GM12878 (cell line): ENCODE measurements around the gene INHBC. TPM values are rescaled to one million over a fixed set of nuclear protein-coding genes. Genes with fewer than 3 reads are reported as not detected.
A peak's percentile ranks its signal among the peaks of the same experiment; 100 is the strongest.

Experiments
- ATAC-seq: fragments of 200-7000 bp; cut with Tn5 transposase; 3 replicates; pipeline ENCODE4 v1.9.1; 2020; ENCODE audit warnings: mild to moderate bottlenecking, moderate library complexity
- BruUV-seq: library from RNA; stranded (reverse); fragments of 400-500 nt; replicated peaks from 2 replicates; lab custom pipeline; 2021; lab: Mats Ljungman, UMichigan
- CTCF ChIA-PET: fragments of 300-600 bp; sonication (Branson Sonifier 250); formaldehyde crosslinking; extraction: SDS; loops from one replicate; lab custom pipeline; 2021; ENCODE audit warnings: inconsistent platforms; lab: Yijun Ruan, JAX
- POLR2A ChIA-PET: fragments of 350-600 bp; formaldehyde crosslinking; extraction: SDS; loops from one replicate; lab custom pipeline; 2021; ENCODE audit warnings: inconsistent platforms; lab: Charles Lee
- RAD21 ChIA-PET: fragments of 300-600 bp; sonication (Branson Sonifier 250); formaldehyde crosslinking; loops from one replicate; lab custom pipeline; 2023; ENCODE audit warnings: antibody characterized with exemption; ENCODE audit not compliant: unreplicated experiment; lab: Charles Lee
- SMC1A ChIA-PET: fragments of 300-600 bp; sonication (Branson Sonifier 250); formaldehyde crosslinking; loops from one replicate; lab custom pipeline; 2023; ENCODE audit not compliant: unreplicated experiment, uncharacterized antibody; lab: Charles Lee
- DNase-seq: peaks from one replicate; pipeline ENCODE4 v3.0.0-alpha.2; 2011; ENCODE audit warnings: low read depth, low spot score
- FAIRE-seq: peaks from 3 replicates; lab custom pipeline; 2011; peaks lifted over from hg19 to GRCh38; lab: Jason Lieb, UNC
- H2AFZ ChIP-seq: 2 replicates; pipeline ENCODE4 v1.6.0; 2011; ENCODE audit warnings: low read depth, low read length, control low read depth; ENCODE audit not compliant: control insufficient read depth
- H3K27ac ChIP-seq: 2 replicates; pipeline ENCODE4 v1.5.1; 2011; ENCODE audit warnings: control low read depth; ENCODE audit not compliant: control insufficient read depth, insufficient read depth
- H3K27me3 ChIP-seq, 2 experiments: replicated peaks in 1 of 2; 2 replicates each; pipeline versions ENCODE4 v1.6.0 to v1.6.1; 2011; ENCODE audit warnings: low read length in 1 of 2; ENCODE audit not compliant: control insufficient read depth in 2 of 2, insufficient read depth in 2 of 2
- H3K36me3 ChIP-seq, 2 experiments: 2 replicates each; pipeline ENCODE4 v1.5.1; 2011; ENCODE audit warnings: low read length in 1 of 2; ENCODE audit not compliant: control insufficient read depth in 2 of 2, insufficient read depth in 2 of 2
- H3K4me1 ChIP-seq: 2 replicates; pipeline ENCODE4 v1.6.1; 2011; ENCODE audit warnings: mild to moderate bottlenecking, low read length, moderate library complexity, mixed read lengths; ENCODE audit not compliant: control insufficient read depth, insufficient read depth
- H3K4me2 ChIP-seq: 2 replicates; pipeline ENCODE4 v1.6.0; 2011; ENCODE audit warnings: control low read depth; ENCODE audit not compliant: control insufficient read depth, insufficient read depth
- H3K4me3 ChIP-seq: fragments of 200-600 bp; sonication (generic); 2 replicates; pipeline ENCODE4 v1.5.1; 2016
- H3K79me2 ChIP-seq: 2 replicates; pipeline ENCODE4 v1.6.0; 2011; ENCODE audit warnings: low read length; ENCODE audit not compliant: control insufficient read depth, insufficient read depth
- H3K9ac ChIP-seq: 2 replicates; pipeline ENCODE4 v1.8.0; 2011; ENCODE audit warnings: low read length, control low read depth, mixed read lengths; ENCODE audit not compliant: control insufficient read depth, insufficient read depth
- H3K9me3 ChIP-seq: replicated peaks from 3 replicates; pipeline ENCODE4 v1.5.1; 2011; ENCODE audit warnings: mild to moderate bottlenecking, low read length; ENCODE audit not compliant: control insufficient read depth, insufficient read depth
- H4K20me1 ChIP-seq: 2 replicates; pipeline ENCODE4 v1.6.0; 2011; ENCODE audit not compliant: control insufficient read depth, insufficient read depth
- ASH2L ChIP-seq: fragments of 300-600, 200-600 bp; sonication (generic); IDR thresholded peaks from 2 replicates; pipeline ENCODE4 v1.6.1; 2017; ENCODE audit warnings: low read depth, mild to moderate bottlenecking, borderline replicate concordance
- BACH1 ChIP-seq: fragments of 450-650 bp; IDR thresholded peaks from 2 replicates; pipeline ENCODE4 v1.6.1; 2017; ENCODE audit warnings: mild to moderate bottlenecking, borderline replicate concordance
- BCL3 ChIP-seq: IDR thresholded peaks from 2 replicates; pipeline ENCODE4 v1.6.1; 2011; ENCODE audit warnings: borderline replicate concordance, low read depth, mild to moderate bottlenecking, moderate library complexity, low read length; ENCODE audit not compliant: insufficient read depth, poor library complexity, severe bottlenecking
- CREB1 ChIP-seq: IDR thresholded peaks from 2 replicates; pipeline ENCODE4 v1.6.1; 2012; ENCODE audit warnings: low read depth, mild to moderate bottlenecking, inconsistent platforms
- GABPA ChIP-seq: IDR thresholded peaks from 2 replicates; pipeline ENCODE4 v1.6.1; 2014; ENCODE audit warnings: antibody characterized with exemption, low read depth, mild to moderate bottlenecking, inconsistent platforms
- HSF1 ChIP-seq: fragments of 150-350 bp; IDR thresholded peaks from 2 replicates; pipeline ENCODE4 v1.6.1; 2014; ENCODE audit warnings: mild to moderate bottlenecking, low read depth, low read length
- IKZF1 ChIP-seq: fragments of 450-650 bp; conservative IDR thresholded peaks from 2 replicates; pipeline ENCODE4 v1.6.1; 2017; ENCODE audit warnings: antibody characterized with exemption, mild to moderate bottlenecking
- LARP7 ChIP-seq: fragments of 450-650 bp; IDR thresholded peaks from 2 replicates; pipeline ENCODE4 v1.6.1; 2017; ENCODE audit warnings: mild to moderate bottlenecking
- MAX ChIP-seq: IDR thresholded peaks from 2 replicates; pipeline ENCODE4 v1.6.1; 2012; ENCODE audit warnings: low read depth, low read length, improper control_type of control experiment
- NFYA ChIP-seq: IDR thresholded peaks from 2 replicates; pipeline ENCODE4 v1.6.1; 2011; ENCODE audit warnings: low read depth, mild to moderate bottlenecking, low read length, improper control_type of control experiment, borderline replicate concordance
- NRF1 ChIP-seq: conservative IDR thresholded peaks from 2 replicates; pipeline ENCODE4 v1.6.1; 2011; ENCODE audit warnings: mild to moderate bottlenecking, low read depth, low read length, improper control_type of control experiment
- POLR2AphosphoS2 ChIP-seq: IDR thresholded peaks from 2 replicates; pipeline ENCODE4 v1.6.1; 2011; ENCODE audit warnings: low read depth, mild to moderate bottlenecking, low read length, improper control_type of control experiment, moderate library complexity
- RFX5 ChIP-seq: IDR thresholded peaks from 2 replicates; pipeline ENCODE4 v1.6.1; 2011; ENCODE audit warnings: low read depth, low read length, improper control_type of control experiment
- TARDBP ChIP-seq: IDR thresholded peaks from 2 replicates; pipeline ENCODE4 v1.6.1; 2016; ENCODE audit warnings: borderline replicate concordance
- TBL1XR1 ChIP-seq: IDR thresholded peaks from 2 replicates; pipeline ENCODE4 v1.6.1; 2012; ENCODE audit warnings: low read depth, low read length, improper control_type of control experiment
- WRNIP1 ChIP-seq: IDR thresholded peaks from 2 replicates; pipeline ENCODE4 v1.6.1; 2011; ENCODE audit warnings: low read depth, low read length, improper control_type of control experiment, borderline replicate concordance
- YY1 ChIP-seq: IDR thresholded peaks from 2 replicates; pipeline ENCODE4 v1.6.1; 2011; ENCODE audit warnings: low read depth, mild to moderate bottlenecking, low read length
- ZBED1 ChIP-seq: IDR thresholded peaks from 2 replicates; pipeline ENCODE4 v1.6.1; 2016; ENCODE audit warnings: borderline replicate concordance
- ZBTB11 ChIP-seq: fragments of 450-650 bp; formaldehyde crosslinking; IDR thresholded peaks from 2 replicates; pipeline ENCODE4 v1.5.0; 2022; ENCODE audit warnings: mild to moderate bottlenecking, missing genetic modification characterization
- WGBS: methylation state at CpG from one replicate; pipeline ENCODE4 v1.1.6; 2016; ENCODE audit warnings: low lambda C conversion rate; ENCODE audit not compliant: insufficient replicate concordance, insufficient coverage; ENCODE audit errors: missing lambda C conversion rate; 5-methylcytosine and 5-hydroxymethylcytosine counted together
- in situ Hi-C: fragments of 300-500 bp; cut with MboI; formaldehyde crosslinking; loops from 9 replicates; pipeline ENCODE4 v1.14.3; 2018; ENCODE audit warnings: mixed read lengths
- intact Hi-C: fragments of 100-400 bp; cut with micrococcal nuclease; formaldehyde crosslinking; loops from one replicate; pipeline ENCODE4 v1.14.2; 2022; ENCODE audit not compliant: unreplicated experiment
- polyA plus RNA-seq, 11 experiments: library from polyadenylated mRNA; depleted of rRNA in 4 of 11; unstranded in 6 of 11; stranded (reverse) in 5 of 11; fragments of >200 nt; fragmentation: Nextera tagmentation in 4 of 11; fragmentation: Illumina TruSeq in 1 of 11; extraction: Ambion mirVana in 4 of 11; extraction: Trizol in 1 of 11; gene quantifications; 1 replicate in 1 of 11; 2 replicates in 10 of 11; pipeline versions ENCODE4 v1.2.1 to v1.2.3, GENCODE V29; 2011 to 2016; ENCODE audit warnings: inconsistent platforms in 2 of 11, missing spikeins in 2 of 11, low read depth in 1 of 11
- total RNA-seq, 4 experiments: library from RNA; depleted of rRNA in 3 of 4; stranded (reverse); fragments of >200 nt in 3 of 4; fragmentation: Illumina TruSeq in 1 of 4; extraction: Trizol in 1 of 4; gene quantifications; 2 replicates each; pipeline versions ENCODE4 v1.2.1 to v1.2.3, GENCODE V29; 2013 to 2021

INHBC gene
- total and polyA plus RNA-seq, 10 of the 15 experiments (the other 5 are each of a cell fraction or from before 2014, with no cell fraction given) = 0.04 to 0.22 (median 0.13) TPM; not detected in 5

GRCh38 chr12:57404966-57405640 lies 29.5 kb upstream of the INHBC start:
- ChIA-PET RAD21 (no interaction called here), CTCF (interaction anchor here (1.2 to 1.5 kb wide), 3 partner anchors 16 to 47 kb away, joined by 3 to 5 read pairs (median 3); no protein-coding TSS in a partner anchor), SMC1A (interaction anchor here (1.0 to 1.2 kb wide), 2 partner anchors 47 to 51 kb away, joined by 3 read pairs; no protein-coding TSS in a partner anchor), POLR2A (interaction anchor here (0.7 kb wide), 1 partner anchor 25 kb away, joined by 3 read pairs; no protein-coding TSS in a partner anchor)
- H4K20me1 ChIP-seq = no peaks in the 10 kb centered on the region
- WGBS = 38% methylated on average over 5 of the region's 5 CpGs
- no peak for DNase-seq
- in situ Hi-C loops (no loop called here), intact Hi-C loops (no loop called here)
- no peak overlapping the region for H3K4me3 ChIP-seq
- no peak overlapping the region for H3K4me2 ChIP-seq
- ATAC-seq = 0 out of 3 replicates have a peak, but pooled peaks have one; percentile 19
- H3K27ac ChIP-seq = no peak overlapping the region
- H3K27me3 ChIP-seq = no peaks in the 10 kb centered on the region
- no peak for TF ChIP-seq BACH1
- no peak for TF ChIP-seq NFYA
- TF ChIP-seq ZBTB11 (CRISPR knock-in tag) = no peak
- TF ChIP-seq ZBED1 = no peak
- TF ChIP-seq WRNIP1 = no peak
- TF ChIP-seq GABPA = no peak
- TF ChIP-seq TBL1XR1 = no peak
- TF ChIP-seq IKZF1 = no peak
- no peak for TF ChIP-seq LARP7
- no peak for TF ChIP-seq POLR2AphosphoS2
- TF ChIP-seq YY1 = no peak
- no peak for TF ChIP-seq BCL3
- no peak for TF ChIP-seq MAX
- TF ChIP-seq TARDBP = no peak
- TF ChIP-seq HSF1 = no peak
- no peak for TF ChIP-seq NRF1
- no peak for TF ChIP-seq CREB1
- no peak for TF ChIP-seq RFX5
- TF ChIP-seq ASH2L = no peak
- H3K9me3 ChIP-seq = no peaks in the 10 kb centered on the region
- no peak overlapping the region for H2AFZ ChIP-seq
- no peaks in the 10 kb centered on the region; a peak in 1 of 4 replicates for H3K36me3 ChIP-seq
- no peak overlapping the region for H3K9ac ChIP-seq
- BruUV-seq = no TSS peak
- no peak for FAIRE-seq
- H3K4me1 ChIP-seq = no peaks in the 10 kb centered on the region
- no peaks in the 10 kb centered on the region for H3K79me2 ChIP-seq
